ENCODE data around the gene RHBDD1. TPM values are rescaled to one million over a fixed set of nuclear protein-coding genes. Genes with fewer than 3 reads are reported as not detected.

RHBDD1 gene
- total RNA-seq, 2 experiments from 2014 or later = 43.8 to 47.1 TPM

GRCh38 chr2:226991663-226992062, 155.8 kb downstream of the RHBDD1 start:
- POLR2A ChIA-PET = no interaction called here
- Mint-ChIP-seq H3K9me3 (no peaks in the 10 kb centered on the region), H3K27me3 (no peaks in the 10 kb centered on the region), H3K27ac (no peak overlapping the region), H3K36me3 (ENCODE audit: low read depth) (peaks cover 65% of the 10 kb centered on the region), H3K4me1 (ENCODE audit: low read depth) (no peaks in the 10 kb centered on the region), H3K4me3 (no peak overlapping the region)
- CTCF ChIA-PET = no interaction called here
- no peak for TF ChIP-seq CTCF (IDR thresholded peaks at IDR 0.05)
- Histone ChIP-seq H3K27me3 (ENCODE audit: control insufficient read depth in 1 of 2, insufficient read depth in 2 of 2, low read length in 2 of 2) (no peaks in the 10 kb centered on the region), H3K4me1 (ENCODE audit: insufficient read depth, low read length) (no peaks in the 10 kb centered on the region), H3K4me3 (ENCODE audit: low read length) (no peak overlapping the region), H3K27ac (ENCODE audit: low read depth in 1 of 2, low read length in 2 of 2) (no peak overlapping the region), H3K9me3 (ENCODE audit: control insufficient read depth in 1 of 2, insufficient read depth in 1 of 2, low read length in 2 of 2) (no peaks in the 10 kb centered on the region), H3K36me3 (ENCODE audit: insufficient read depth, low read length) (peaks cover 6% of the 10 kb centered on the region)
- DNase-seq (no peak), ATAC-seq (ENCODE audit: poor library complexity) (no peak)
- intact Hi-C loops (cut with DNase I, micrococcal nuclease) = no loop called here

GRCh38 chr2:226993171-226993570, 157.3 kb downstream of the RHBDD1 start:
- DNase-seq (no peak), ATAC-seq (ENCODE audit: poor library complexity) (no peak)
- H3K27me3 Mint-ChIP-seq = no peaks in the 10 kb centered on the region
- no peak overlapping the region for H3K4me3 Mint-ChIP-seq
- H3K4me1 Mint-ChIP-seq (ENCODE audit: low read depth) = no peaks in the 10 kb centered on the region
- CTCF ChIA-PET = no interaction called here
- no peaks in the 10 kb centered on the region for H3K9me3 Mint-ChIP-seq
- H3K27ac ChIP-seq (ENCODE audit: low read depth in 1 of 2, low read length in 2 of 2) = no peak overlapping the region
- TF ChIP-seq CTCF (IDR thresholded peaks at IDR 0.05) = no peak
- POLR2A ChIA-PET = no interaction called here
- H3K36me3 ChIP-seq (ENCODE audit: insufficient read depth, low read length) = peaks cover 6% of the 10 kb centered on the region
- no peak overlapping the region for H3K27ac Mint-ChIP-seq
- intact Hi-C loops (cut with DNase I, micrococcal nuclease) = no loop called here
- H3K4me1 ChIP-seq (ENCODE audit: insufficient read depth, low read length) = no peaks in the 10 kb centered on the region
- no peaks in the 10 kb centered on the region for H3K9me3 ChIP-seq (ENCODE audit: control insufficient read depth in 1 of 2, insufficient read depth in 1 of 2, low read length in 2 of 2)
- H3K4me3 ChIP-seq (ENCODE audit: low read length) = no peak overlapping the region
- peaks cover 65% of the 10 kb centered on the region for H3K36me3 Mint-ChIP-seq (ENCODE audit: low read depth)
- H3K27me3 ChIP-seq (ENCODE audit: control insufficient read depth in 1 of 2, insufficient read depth in 2 of 2, low read length in 2 of 2) = no peaks in the 10 kb centered on the region

- H3K4me3 ChIP-seq (ENCODE audit: low read length) = no peak overlapping the region
- H3K36me3 Mint-ChIP-seq (ENCODE audit: low read depth) = peaks cover 73% of the 10 kb centered on the region
- no peak overlapping the region for H3K27ac Mint-ChIP-seq
- CTCF ChIA-PET = no interaction called here
- ATAC-seq (ENCODE audit: poor library complexity) (no peak), DNase-seq (no peak)
- no peaks in the 10 kb centered on the region for H3K9me3 ChIP-seq (ENCODE audit: control insufficient read depth in 1 of 2, insufficient read depth in 1 of 2, low read length in 2 of 2)
- no peaks in the 10 kb centered on the region for H3K4me1 Mint-ChIP-seq (ENCODE audit: low read depth)
- no peaks in the 10 kb centered on the region for H3K9me3 Mint-ChIP-seq
- H3K27me3 Mint-ChIP-seq = no peaks in the 10 kb centered on the region
- intact Hi-C loops (cut with DNase I, micrococcal nuclease) = no loop called here
- H3K27me3 ChIP-seq (ENCODE audit: control insufficient read depth in 1 of 2, insufficient read depth in 2 of 2, low read length in 2 of 2) = no peaks in the 10 kb centered on the region
- POLR2A ChIA-PET = no interaction called here
- H3K4me1 ChIP-seq (ENCODE audit: insufficient read depth, low read length) = no peaks in the 10 kb centered on the region
- no peak overlapping the region for H3K4me3 Mint-ChIP-seq
- H3K36me3 ChIP-seq (ENCODE audit: insufficient read depth, low read length) = peaks cover 6% of the 10 kb centered on the region
- TF ChIP-seq CTCF (IDR thresholded peaks at IDR 0.05) = no peak
- no peak overlapping the region for H3K27ac ChIP-seq (ENCODE audit: low read depth in 1 of 2, low read length in 2 of 2)
Measured at GRCh38 chr2:226994775-226995174, 158.9 kb downstream of the RHBDD1 start.

Measured in CD4-positive, alpha-beta T cell (primary cell).